ENCODE data around the gene COLEC12. TPM values are rescaled to one million over a fixed set of nuclear protein-coding genes. Genes with fewer than 3 reads are reported as not detected.

The COLEC12 gene
- total RNA-seq, 6 donors from 2014 or later = 29.3 to 72.2 (median 47.0) TPM

DNA sequence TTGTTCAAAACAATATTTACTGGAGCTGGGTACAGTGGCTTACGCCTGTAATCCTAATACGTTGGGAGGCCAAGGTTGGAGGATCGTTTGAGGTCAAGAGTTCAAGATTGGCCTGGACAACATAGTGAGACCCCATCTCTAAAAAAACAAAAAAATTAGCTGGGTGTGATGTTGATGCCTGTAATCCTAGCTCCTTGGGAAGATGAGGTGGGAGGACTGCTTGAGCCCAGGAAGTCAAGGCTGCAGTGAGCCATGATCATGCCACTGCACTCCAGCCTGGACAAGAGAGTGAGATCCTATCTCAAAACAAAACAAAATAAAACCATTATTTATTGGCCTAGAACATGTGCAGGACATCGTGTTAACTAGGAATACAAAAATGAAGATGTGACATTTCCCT lies 77.5 kb downstream of the COLEC12 start:
- H3K27ac ChIP-seq = no peak overlapping the region
- no peak for DNase-seq
- no peaks in the 10 kb centered on the region for H3K36me3 ChIP-seq
- H3K4me3 ChIP-seq = no peak overlapping the region
- no peak for ATAC-seq (ENCODE audit: low FRiP score in 2 of 2)
- H3K4me1 ChIP-seq = peaks cover 0 to 13% (median 0%) of the 10 kb centered on the region in 4 donors
- no peaks in the 10 kb centered on the region for H3K27me3 ChIP-seq
- TF ChIP-seq POLR2AphosphoS5 (IDR thresholded peaks at IDR 0.05) = no peak
- TF ChIP-seq EP300 (IDR thresholded peaks at IDR 0.05) = no peak
- TF ChIP-seq CTCF (IDR thresholded peaks at IDR 0.05) = no peak
- TF ChIP-seq POLR2A (IDR thresholded peaks at IDR 0.05) = no peak
- no peaks in the 10 kb centered on the region for H3K9me3 ChIP-seq
- WGBS, 2 donors = 71 to 72% methylated on average over 4 of the region's 4 CpGs

GRCh38 chr18:421247-422155 lies 79.0 kb downstream of the COLEC12 start:
- no peaks in the 10 kb centered on the region for H3K9me3 ChIP-seq
- H3K36me3 ChIP-seq = no peaks in the 10 kb centered on the region
- peak overlapping the region in 1 of 4 donors; percentile 10 for H3K27ac ChIP-seq
- peaks cover 0 to 13% (median 0%) of the 10 kb centered on the region in 4 donors for H3K4me1 ChIP-seq
- TF ChIP-seq POLR2A (IDR thresholded peaks at IDR 0.05) (no peak), POLR2AphosphoS5 (IDR thresholded peaks at IDR 0.05) (no peak), EP300 (IDR thresholded peaks at IDR 0.05) (no peak), CTCF (IDR thresholded peaks at IDR 0.05) (no peak)
- DNase-seq (no peak), ATAC-seq (ENCODE audit: low FRiP score in 2 of 2) (peak in 1 of 2 donors; percentile 25)
- H3K4me3 ChIP-seq = no peak overlapping the region
- no peaks in the 10 kb centered on the region for H3K27me3 ChIP-seq
- 50 to 56% methylated on average over 6 of the region's 6 CpGs for WGBS, 2 donors

- Histone ChIP-seq H3K9me3 (no peaks in the 10 kb centered on the region), H3K27ac (no peak overlapping the region), H3K4me3 (no peak overlapping the region), H3K4me1 (peaks cover 0 to 20% (median 0%) of the 10 kb centered on the region in 4 donors), H3K36me3 (no peaks in the 10 kb centered on the region), H3K27me3 (no peaks in the 10 kb centered on the region)
- DNase-seq (no peak), ATAC-seq (ENCODE audit: low FRiP score in 2 of 2) (no peak)
- no peak for TF ChIP-seq POLR2AphosphoS5 (IDR thresholded peaks at IDR 0.05)
- 73 to 84% methylated on average over 3 of the region's 3 CpGs for WGBS, 2 donors
These were observed 79.7 kb downstream of the COLEC12 start for GRCh38 chr18:420661-421246.

DNA sequence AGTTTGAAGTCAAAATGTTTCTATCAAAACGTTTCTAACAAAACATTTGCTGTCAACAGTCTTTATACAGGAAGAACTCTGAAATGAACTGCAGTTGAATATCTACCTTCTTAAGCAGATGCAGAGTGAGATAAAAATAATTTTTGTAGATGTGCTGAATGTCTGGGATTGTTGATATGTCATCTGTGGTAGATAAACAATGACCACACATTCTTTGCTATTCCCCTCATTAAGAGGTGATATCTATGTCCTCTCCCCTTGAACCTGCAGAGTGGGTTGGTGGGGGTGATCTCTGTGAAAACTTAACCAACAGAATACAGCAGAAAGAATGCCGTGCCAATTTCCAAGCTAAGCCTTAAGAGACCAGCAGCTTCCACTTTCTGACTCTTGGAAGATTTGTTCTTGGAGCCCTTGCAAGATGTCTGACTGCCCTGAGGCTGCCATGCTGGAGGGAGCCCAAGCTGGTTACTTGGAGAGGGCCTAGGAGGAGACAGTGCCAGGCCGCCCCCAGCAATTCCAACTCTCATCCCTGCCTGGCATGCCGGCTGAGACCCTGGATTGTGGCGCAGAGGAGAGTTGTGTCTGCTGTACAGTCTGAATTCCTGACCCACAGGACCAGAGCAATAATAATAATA lies 80.8 kb downstream of the COLEC12 start:
- H3K27me3 ChIP-seq = no peaks in the 10 kb centered on the region
- no peak for ATAC-seq (ENCODE audit: low FRiP score in 2 of 2)
- 74 to 83% methylated on average over 2 to 5 of the region's 5 CpGs for WGBS, 2 donors
- H3K27ac ChIP-seq = no peak overlapping the region
- no peaks in the 10 kb centered on the region for H3K9me3 ChIP-seq
- H3K36me3 ChIP-seq = no peaks in the 10 kb centered on the region
- H3K4me1 ChIP-seq = peaks cover 0 to 28% (median 0%) of the 10 kb centered on the region in 4 donors
- TF ChIP-seq EP300 (IDR thresholded peaks at IDR 0.05) (no peak), POLR2A (IDR thresholded peaks at IDR 0.05) (no peak), POLR2AphosphoS5 (IDR thresholded peaks at IDR 0.05) (no peak), CTCF (IDR thresholded peaks at IDR 0.05) (no peak)
- no peak overlapping the region for H3K4me3 ChIP-seq
- peak in 1 of 2 donors; percentile 11 for DNase-seq

GRCh38 chr18:417495-417894 lies 83.0 kb downstream of the COLEC12 start:
- 69 to 78% methylated on average over 5 of the region's 5 CpGs for WGBS, 2 donors
- TF ChIP-seq EP300 (IDR thresholded peaks at IDR 0.05) (no peak), POLR2A (IDR thresholded peaks at IDR 0.05) (no peak), POLR2AphosphoS5 (IDR thresholded peaks at IDR 0.05) (no peak), CTCF (IDR thresholded peaks at IDR 0.05) (no peak)
- H3K9me3 ChIP-seq = no peaks in the 10 kb centered on the region
- H3K27ac ChIP-seq = peak overlapping the region in 1 of 4 donors; percentile 6
- H3K27me3 ChIP-seq = no peaks in the 10 kb centered on the region
- DNase-seq (no peak), ATAC-seq (ENCODE audit: low FRiP score in 2 of 2) (peak; percentile 54 to 76)
- no peaks in the 10 kb centered on the region for H3K36me3 ChIP-seq
- H3K4me1 ChIP-seq = peaks cover 0 to 28% (median 0%) of the 10 kb centered on the region in 4 donors
- H3K4me3 ChIP-seq = no peak overlapping the region
